CD4-positive, alpha-beta T cell (primary cell): ENCODE data around the gene ARPP21. TPM values are rescaled to one million over a fixed set of nuclear protein-coding genes. Genes with fewer than 3 reads are reported as not detected.

ENCODE experiments used
- ATAC-seq: fragments of 200-7000 bp; cut with Tn5 transposase; one replicate; pipeline ENCODE4 v1.10.0; 2022; ENCODE audit warnings: mild to moderate bottlenecking; ENCODE audit not compliant: poor library complexity
- CTCF ChIA-PET: fragments of 350-600 bp; sonication (Branson Sonifier 250); formaldehyde crosslinking; loops from one replicate; lab custom pipeline; 2021; ENCODE audit warnings: antibody characterized with exemption, inconsistent platforms; lab: Charles Lee
- POLR2A ChIA-PET: fragments of 350-600 bp; sonication (Branson Sonifier 250); formaldehyde crosslinking; loops from one replicate; lab custom pipeline; 2021; ENCODE audit warnings: antibody characterized with exemption, inconsistent platforms; lab: Charles Lee
- DNase-seq, 14 experiments: peaks; one replicate each; pipeline ENCODE4 v3.0.0-alpha.2; 2013 to 2020; ENCODE audit warnings: mixed read lengths in 2 of 14
- H3K27ac ChIP-seq, 2 donors: one replicate each; pipeline versions ENCODE4 v1.5.1 to v1.7.0; 2013; ENCODE audit warnings: low read length in 2 of 2, low read depth in 1 of 2, mild to moderate bottlenecking in 1 of 2
- H3K27me3 ChIP-seq, 2 experiments: 1 replicate in 1 of 2; 2 replicates in 1 of 2; pipeline versions ENCODE4 v1.6.1 to v1.7.0; 2013; ENCODE audit warnings: low read length in 2 of 2, control low read depth in 1 of 2, mild to moderate bottlenecking in 1 of 2, moderate library complexity in 1 of 2; ENCODE audit not compliant: insufficient read depth in 2 of 2, control insufficient read depth in 1 of 2
- H3K36me3 ChIP-seq: one replicate; pipeline ENCODE4 v1.6.1; 2013; ENCODE audit warnings: low read length, control low read depth; ENCODE audit not compliant: insufficient read depth
- H3K4me1 ChIP-seq: one replicate; pipeline ENCODE4 v1.6.1; 2013; ENCODE audit warnings: low read length, control low read depth; ENCODE audit not compliant: insufficient read depth
- H3K4me3 ChIP-seq: one replicate; pipeline ENCODE4 v1.5.1; 2013; ENCODE audit warnings: mild to moderate bottlenecking, low read length, moderate library complexity
- H3K9me3 ChIP-seq, 2 experiments: 1 replicate in 1 of 2; 2 replicates in 1 of 2; pipeline versions ENCODE4 v1.6.1 to v1.7.0; 2013; ENCODE audit warnings: low read length in 2 of 2, mild to moderate bottlenecking in 2 of 2, control low read depth in 1 of 2, moderate library complexity in 1 of 2; ENCODE audit not compliant: control insufficient read depth in 1 of 2, insufficient read depth in 1 of 2
- H3K27ac Mint-ChIP-seq: one replicate; pipeline ENCODE4 v1.8.0; 2020; ENCODE audit warnings: mixed read lengths
- H3K27me3 Mint-ChIP-seq: one replicate; pipeline ENCODE4 v1.8.0; 2021; ENCODE audit warnings: mixed read lengths
- H3K36me3 Mint-ChIP-seq: one replicate; pipeline ENCODE4 v1.8.0; 2021; ENCODE audit warnings: low read depth, mixed read lengths
- H3K4me1 Mint-ChIP-seq: one replicate; pipeline ENCODE4 v1.8.0; 2021; ENCODE audit warnings: low read depth, mixed read lengths
- H3K4me3 Mint-ChIP-seq: one replicate; pipeline ENCODE4 v1.8.0; 2020; ENCODE audit warnings: mild to moderate bottlenecking, mixed read lengths
- H3K9me3 Mint-ChIP-seq: one replicate; pipeline ENCODE4 v1.8.0; 2020; ENCODE audit warnings: mixed read lengths
- intact Hi-C, 2 experiments: fragments of 100-400 bp; cut with DNase I in 1 of 2; cut with micrococcal nuclease in 1 of 2; formaldehyde crosslinking; loops; one replicate each; pipeline versions ENCODE4 v1.15.1 to v1.9.0; 2023 to 2025; cut with DNase I, micrococcal nuclease
- total RNA-seq, 174 experiments: library from RNA in 2 of 174; stranded (reverse) in 2 of 174; gene quantifications; one replicate each; pipeline ENCODE4 v1.2.3 and lab custom pipeline; 2021 to 2026
- TF ChIP-seq, protein P1 (sequence below): fragments of 200-600 bp; IDR thresholded peaks from one replicate; pipeline ENCODE4 v1.8.0; 2022; ENCODE audit warnings: antibody characterized with exemption, mild to moderate bottlenecking

Gene ARPP21
- total RNA-seq, 2 experiments from 2014 or later = not detected

DNA sequence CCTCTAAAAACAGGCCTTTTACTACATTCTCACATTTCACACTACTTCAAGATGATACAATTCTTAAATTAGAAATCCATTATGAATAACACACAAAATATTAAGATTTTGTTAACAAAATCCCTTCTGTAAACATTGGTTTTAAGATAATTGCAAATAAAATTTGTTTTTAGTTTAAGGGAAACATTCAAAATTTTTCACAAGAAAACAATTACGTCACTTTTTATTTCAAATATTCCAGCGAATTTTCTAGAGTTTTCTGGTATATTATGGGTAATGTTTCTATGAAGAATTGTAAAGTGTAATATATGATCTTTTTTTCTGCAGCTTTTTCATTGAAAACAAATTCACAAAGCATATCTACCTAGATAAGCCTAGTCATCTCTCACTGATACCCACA, 5.9 kb downstream of the ARPP21 start:
- CTCF ChIA-PET = no interaction called here
- no peaks in the 10 kb centered on the region for H3K9me3 Mint-ChIP-seq
- H3K27me3 ChIP-seq = peaks cover 0 to 7% of the 10 kb centered on the region in 2 experiments

GRCh38 chr3:35646081-35646480, 6.8 kb downstream of the ARPP21 start:
- ChIA-PET POLR2A (no interaction called here), CTCF (interaction anchor here (1.4 kb wide), 1 partner anchor 16 kb away, joined by 3 read pairs; no protein-coding TSS in a partner anchor)
- Mint-ChIP-seq H3K27me3 (peaks cover 15% of the 10 kb centered on the region), H3K27ac (no peak overlapping the region), H3K4me1 (no peaks in the 10 kb centered on the region), H3K36me3 (no peaks in the 10 kb centered on the region), H3K9me3 (no peaks in the 10 kb centered on the region), H3K4me3 (no peak overlapping the region)
- no peaks in the 10 kb centered on the region for H3K4me1 ChIP-seq
- H3K27ac ChIP-seq = no peak overlapping the region
- H3K9me3 ChIP-seq = no peaks in the 10 kb centered on the region
- TF ChIP-seq, protein P1, sequence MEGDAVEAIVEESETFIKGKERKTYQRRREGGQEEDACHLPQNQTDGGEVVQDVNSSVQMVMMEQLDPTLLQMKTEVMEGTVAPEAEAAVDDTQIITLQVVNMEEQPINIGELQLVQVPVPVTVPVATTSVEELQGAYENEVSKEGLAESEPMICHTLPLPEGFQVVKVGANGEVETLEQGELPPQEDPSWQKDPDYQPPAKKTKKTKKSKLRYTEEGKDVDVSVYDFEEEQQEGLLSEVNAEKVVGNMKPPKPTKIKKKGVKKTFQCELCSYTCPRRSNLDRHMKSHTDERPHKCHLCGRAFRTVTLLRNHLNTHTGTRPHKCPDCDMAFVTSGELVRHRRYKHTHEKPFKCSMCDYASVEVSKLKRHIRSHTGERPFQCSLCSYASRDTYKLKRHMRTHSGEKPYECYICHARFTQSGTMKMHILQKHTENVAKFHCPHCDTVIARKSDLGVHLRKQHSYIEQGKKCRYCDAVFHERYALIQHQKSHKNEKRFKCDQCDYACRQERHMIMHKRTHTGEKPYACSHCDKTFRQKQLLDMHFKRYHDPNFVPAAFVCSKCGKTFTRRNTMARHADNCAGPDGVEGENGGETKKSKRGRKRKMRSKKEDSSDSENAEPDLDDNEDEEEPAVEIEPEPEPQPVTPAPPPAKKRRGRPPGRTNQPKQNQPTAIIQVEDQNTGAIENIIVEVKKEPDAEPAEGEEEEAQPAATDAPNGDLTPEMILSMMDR = no peak
- H3K4me3 ChIP-seq = no peak overlapping the region
- ATAC-seq (no peak), DNase-seq (no peak)
- H3K27me3 ChIP-seq = no peaks in the 10 kb centered on the region
- intact Hi-C loops = no loop called here
- H3K36me3 ChIP-seq = no peaks in the 10 kb centered on the region

More for the DNA sequence above, 5.9 kb downstream of the ARPP21 start:
- Mint-ChIP-seq H3K36me3 (no peaks in the 10 kb centered on the region), H3K4me1 (peaks cover 7% of the 10 kb centered on the region), H3K27me3 (peaks cover 24% of the 10 kb centered on the region), H3K27ac (no peak overlapping the region), H3K4me3 (no peak overlapping the region)
- ATAC-seq (no peak), DNase-seq (no peak)
- Histone ChIP-seq H3K36me3 (no peaks in the 10 kb centered on the region), H3K9me3 (no peaks in the 10 kb centered on the region), H3K4me1 (no peaks in the 10 kb centered on the region), H3K27ac (no peak overlapping the region), H3K4me3 (no peak overlapping the region)
- intact Hi-C loops = no loop called here
- POLR2A ChIA-PET = no interaction called here
- TF ChIP-seq, protein P1 = no peak

- ChIA-PET POLR2A (no interaction called here), CTCF (interaction anchor here (1.4 kb wide), 1 partner anchor 15 kb away, joined by 3 read pairs; no protein-coding TSS in a partner anchor)
- no peaks in the 10 kb centered on the region for H3K4me1 ChIP-seq
- no peaks in the 10 kb centered on the region for H3K4me1 Mint-ChIP-seq
- peaks cover 4% of the 10 kb centered on the region for H3K27me3 Mint-ChIP-seq
- H3K36me3 ChIP-seq = no peaks in the 10 kb centered on the region
- H3K9me3 Mint-ChIP-seq = no peaks in the 10 kb centered on the region
- DNase-seq (no peak), ATAC-seq (no peak)
- H3K27me3 ChIP-seq = no peaks in the 10 kb centered on the region
- no peak overlapping the region for H3K4me3 ChIP-seq
- no peak overlapping the region for H3K4me3 Mint-ChIP-seq
- intact Hi-C loops = no loop called here
- no peak overlapping the region for H3K27ac Mint-ChIP-seq
- TF ChIP-seq, protein P1 = no peak
- no peak overlapping the region for H3K27ac ChIP-seq
- H3K9me3 ChIP-seq = no peaks in the 10 kb centered on the region
- H3K36me3 Mint-ChIP-seq = no peaks in the 10 kb centered on the region
Observed at GRCh38 chr3:35647461-35647860, 8.1 kb downstream of the ARPP21 start.
